RWPE1 (cell line): Measurements from ENCODE around the gene SLIT3.

Experiments
- CTCF ChIA-PET: fragments of 350-600 bp; sonication (Branson Sonifier 250); formaldehyde crosslinking; extraction: SDS; loops from one replicate; lab custom pipeline; 2021; lab: Yijun Ruan, JAX
- POLR2A ChIA-PET: fragments of 400-600 bp; formaldehyde crosslinking; extraction: SDS; loops from one replicate; lab custom pipeline; 2020; ENCODE audit warnings: antibody characterized with exemption; ENCODE audit not compliant: low non-redundant PET; lab: Yijun Ruan, JAX
- DNase-seq: peaks from one replicate; pipeline ENCODE4 v3.0.0; 2012; ENCODE audit warnings: low spot score
- H3K27ac ChIP-seq: fragments of 450-650 bp; 2 replicates; pipeline ENCODE4 v1.5.1; 2017
- CTCF ChIP-seq: fragments of 450-650 bp; conservative IDR thresholded peaks from 2 replicates; pipeline ENCODE4 v1.5.1; 2017; ENCODE audit warnings: low read depth, mild to moderate bottlenecking

Gene SLIT3

DNA sequence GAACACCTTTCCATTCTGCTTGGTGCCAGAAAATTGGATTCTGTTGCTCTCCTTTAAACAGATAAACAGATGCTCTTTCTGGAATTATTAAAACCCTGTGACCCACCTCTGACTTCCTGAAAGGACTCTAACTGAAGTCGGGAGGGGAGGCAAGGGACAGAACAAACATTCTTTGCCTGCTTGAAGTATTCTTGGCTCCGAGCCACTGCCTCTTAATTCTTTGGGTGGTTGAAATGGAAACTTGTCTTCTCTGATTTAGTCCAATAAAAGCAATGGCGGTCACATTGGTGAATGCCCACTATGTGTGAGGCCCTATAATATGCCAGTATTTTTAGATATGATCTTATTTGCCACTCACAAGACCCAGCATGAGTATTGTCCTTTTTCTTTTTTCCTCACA is 236.8 kb downstream of the SLIT3 start:
- no peak for DNase-seq
- ChIA-PET POLR2A (no interaction called here), CTCF (no interaction called here)
- no peak overlapping the region for H3K27ac ChIP-seq
- no peak for TF ChIP-seq CTCF

DNA sequence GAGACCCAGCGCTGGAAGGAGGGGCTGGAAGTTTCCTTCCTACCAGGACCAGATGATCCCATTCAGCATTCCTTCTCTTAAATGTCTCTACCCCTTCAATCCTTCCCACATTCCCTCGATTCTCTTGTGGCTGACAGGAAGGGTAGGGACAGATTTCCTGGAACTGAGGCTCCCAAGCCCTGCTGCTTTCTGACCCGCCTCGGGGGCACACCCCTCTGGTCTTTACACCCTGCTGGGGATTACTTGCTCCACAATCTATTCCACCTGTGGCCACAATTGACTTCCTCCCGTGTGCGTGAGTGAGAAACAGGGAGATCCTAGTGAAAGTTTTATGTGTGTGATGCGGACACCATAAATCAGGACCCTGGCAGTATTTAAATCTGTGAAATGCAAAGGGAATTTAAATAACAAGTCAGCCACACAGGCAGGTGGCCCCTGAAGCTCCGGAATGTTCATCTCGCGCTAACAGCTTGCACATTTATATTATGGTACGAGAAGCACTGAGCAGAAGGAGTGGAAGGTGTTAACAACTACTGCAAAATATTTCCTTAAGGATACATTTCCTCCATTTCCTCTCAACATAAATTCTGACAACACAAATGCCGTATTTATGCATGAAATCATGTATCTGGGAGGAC is 237.5 kb downstream of the SLIT3 start:
- no peak for TF ChIP-seq CTCF
- ChIA-PET POLR2A (no interaction called here), CTCF (no interaction called here)
- H3K27ac ChIP-seq: no peak overlapping the region
- DNase-seq: no peak

DNA sequence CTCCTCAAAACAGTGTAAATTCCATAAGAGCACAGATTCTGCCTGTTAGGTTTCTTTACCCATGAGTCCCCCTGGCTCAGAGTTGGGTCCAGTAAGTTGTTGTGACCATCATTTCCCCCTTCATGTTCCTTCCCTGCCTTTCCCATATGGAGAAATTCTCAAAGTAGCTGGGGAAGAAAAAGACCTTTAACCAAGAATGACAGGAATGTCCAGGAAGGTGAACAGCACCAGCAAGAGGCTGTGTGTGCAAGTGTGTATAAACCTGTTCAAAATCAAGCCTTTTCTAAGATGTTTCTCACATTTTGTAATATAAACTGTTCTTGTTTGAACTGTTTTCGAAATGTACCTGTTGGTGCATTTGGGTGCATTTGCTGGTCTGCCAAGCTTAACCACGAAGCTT is 238.2 kb downstream of the SLIT3 start:
- H3K27ac ChIP-seq: no peak overlapping the region
- ChIA-PET CTCF (no interaction called here), POLR2A (no interaction called here)
- no peak for DNase-seq
- no peak for TF ChIP-seq CTCF

DNA sequence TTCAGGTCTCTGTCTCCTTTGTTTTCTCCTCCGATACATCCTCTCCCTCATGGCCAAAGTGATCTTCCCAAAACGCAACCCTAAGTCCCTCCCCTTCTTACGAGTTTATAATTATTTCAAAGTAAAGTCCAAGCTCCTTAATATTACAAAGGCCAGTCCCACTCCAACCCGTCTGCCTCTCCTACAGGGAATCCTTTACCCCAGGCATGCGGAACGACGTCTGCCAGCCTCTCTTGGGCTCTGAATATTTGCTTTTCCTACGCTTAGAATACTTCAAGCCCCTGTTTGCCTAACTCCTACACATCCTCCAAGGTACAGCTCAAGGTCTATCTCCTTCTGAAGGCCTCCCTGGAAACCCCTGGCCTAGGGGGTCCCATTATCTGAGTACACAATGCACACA is 246.4 kb downstream of the SLIT3 start:
- ChIA-PET POLR2A (no interaction called here), CTCF (interaction anchor here (0.6 kb wide), 1 partner anchor 491 kb away, joined by 5 read pairs; no protein-coding TSS in a partner anchor)
- no peak overlapping the region for H3K27ac ChIP-seq
- no peak for DNase-seq
- no peak for TF ChIP-seq CTCF

- DNase-seq: no peak
- ChIA-PET CTCF (no interaction called here), POLR2A (no interaction called here)
- TF ChIP-seq CTCF: no peak
- H3K27ac ChIP-seq: no peak overlapping the region
These were observed 248.7 kb downstream of the SLIT3 start for GRCh38 chr5:169052207-169052606.

GRCh38 chr5:169051351-169051750 is 249.6 kb downstream of the SLIT3 start:
- no peak for TF ChIP-seq CTCF
- CTCF ChIA-PET: no interaction called here
- no peak overlapping the region for H3K27ac ChIP-seq
- POLR2A ChIA-PET: no interaction called here
- no peak for DNase-seq

DNA sequence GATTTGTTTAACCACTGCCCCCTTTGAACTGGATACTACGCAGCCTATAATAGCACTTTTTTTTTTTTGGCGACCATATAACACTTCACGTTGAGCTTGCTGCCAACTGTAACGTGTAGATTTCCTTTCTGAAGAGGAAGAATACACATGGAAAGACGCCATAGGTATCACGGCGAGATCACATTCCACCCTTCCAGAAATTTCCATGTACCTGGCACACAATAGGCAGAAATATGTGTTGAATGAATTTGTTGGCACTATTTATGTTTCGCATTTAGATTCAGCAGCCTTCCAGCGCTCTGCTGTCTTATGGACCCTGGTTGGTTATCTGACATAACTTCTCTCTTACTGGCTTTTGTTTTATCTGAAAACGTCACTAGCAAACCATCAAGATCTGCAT is 250.3 kb downstream of the SLIT3 start:
- ChIA-PET CTCF (interaction anchor here (0.7 kb wide), 1 partner anchor 196 kb away, joined by 3 read pairs; no protein-coding TSS in a partner anchor), POLR2A (no interaction called here)
- TF ChIP-seq CTCF: no peak
- DNase-seq: no peak
- no peak overlapping the region for H3K27ac ChIP-seq
